Keratinocyte (primary cell): ENCODE results near the gene FOXJ1. TPM values are rescaled to one million over a fixed set of nuclear protein-coding genes. Genes with fewer than 3 reads are reported as not detected.

ENCODE experiments used
- DNase-seq: peaks from one replicate; pipeline ENCODE4 v3.0.0-alpha.2; 2011; ENCODE audit warnings: low read depth, missing footprints, low spot score
- FAIRE-seq: peaks from 2 replicates; lab custom pipeline; 2011; peaks lifted over from hg19 to GRCh38; lab: Jason Lieb, UNC
- H2AFZ ChIP-seq: 2 replicates; pipeline ENCODE4 v1.6.0; 2012; ENCODE audit warnings: low read length, control low read depth, inconsistent platforms; ENCODE audit not compliant: control insufficient read depth
- H3K27ac ChIP-seq: 2 replicates; pipeline ENCODE4 v1.5.1; 2011; ENCODE audit warnings: low read length; ENCODE audit not compliant: control insufficient read depth, insufficient read depth
- H3K27me3 ChIP-seq: 3 replicates; pipeline ENCODE4 v1.6.0; 2011; ENCODE audit warnings: low read length; ENCODE audit not compliant: control insufficient read depth, insufficient read depth; ENCODE audit errors: extremely low read depth
- H3K36me3 ChIP-seq, 2 experiments: 2 replicates in 1 of 2; 3 replicates in 1 of 2; pipeline ENCODE4 v1.5.1; 2011; ENCODE audit warnings: low read length in 2 of 2, mild to moderate bottlenecking in 1 of 2; ENCODE audit not compliant: control insufficient read depth in 2 of 2, insufficient read depth in 2 of 2; ENCODE audit errors: extremely low read depth in 1 of 2
- H3K4me1 ChIP-seq: 3 replicates; pipeline ENCODE4 v1.5.1; 2011; ENCODE audit warnings: low read length; ENCODE audit not compliant: control insufficient read depth, insufficient read depth; ENCODE audit errors: extremely low read depth
- H3K4me2 ChIP-seq: 3 replicates; pipeline ENCODE4 v1.6.0; 2011; ENCODE audit warnings: low read depth, low read length; ENCODE audit not compliant: control insufficient read depth, insufficient read depth; ENCODE audit errors: extremely low read depth
- H3K4me3 ChIP-seq, 3 experiments: fragments of 200-600 bp in 1 of 3; sonication (generic) in 1 of 3; 2 replicates in 2 of 3; 3 replicates in 1 of 3; pipeline ENCODE4 v1.5.1; 2011 to 2016; ENCODE audit warnings: low read length in 3 of 3, mild to moderate bottlenecking in 3 of 3, control low read depth in 2 of 3, inconsistent platforms in 1 of 3, low read depth in 1 of 3, mixed read lengths in 1 of 3, mixed run types in 1 of 3, moderate library complexity in 1 of 3; ENCODE audit not compliant: control insufficient read depth in 2 of 3, insufficient read depth in 2 of 3; ENCODE audit errors: extremely low read depth in 1 of 3
- H3K79me2 ChIP-seq: 2 replicates; pipeline ENCODE4 v1.6.0; 2012; ENCODE audit warnings: low read length; ENCODE audit not compliant: control insufficient read depth, insufficient read depth
- H3K9ac ChIP-seq: 3 replicates; pipeline ENCODE4 v1.6.0; 2011; ENCODE audit warnings: low read length; ENCODE audit not compliant: control insufficient read depth, insufficient read depth; ENCODE audit errors: extremely low read depth
- H3K9me1 ChIP-seq: 3 replicates; pipeline ENCODE4 v1.6.0; 2011; ENCODE audit warnings: low read length; ENCODE audit not compliant: control insufficient read depth, insufficient read depth; ENCODE audit errors: extremely low read depth
- H3K9me3 ChIP-seq: 2 replicates; pipeline ENCODE4 v1.5.1; 2012; ENCODE audit warnings: low read depth, low read length; ENCODE audit not compliant: control insufficient read depth
- H4K20me1 ChIP-seq: 3 replicates; pipeline ENCODE4 v1.6.0; 2011; ENCODE audit warnings: low read length; ENCODE audit not compliant: control insufficient read depth, insufficient read depth; ENCODE audit errors: extremely low read depth
- CTCF ChIP-seq, 3 experiments: IDR thresholded peaks in 1 of 3; conservative IDR thresholded peaks in 1 of 3; optimal IDR thresholded peaks in 1 of 3; 2 replicates in 2 of 3; 3 replicates in 1 of 3; pipeline versions ENCODE3 to v1.5.1; 2011; ENCODE audit warnings: low read length in 3 of 3, mild to moderate bottlenecking in 3 of 3, moderate library complexity in 2 of 3, control low read depth in 1 of 3, inconsistent platforms in 1 of 3; ENCODE audit not compliant: insufficient read depth in 2 of 3; ENCODE audit errors: extremely low read depth in 1 of 3
- EZH2 ChIP-seq: IDR thresholded peaks from one replicate; pipeline ENCODE4 v1.6.1; 2012; ENCODE audit warnings: inconsistent platforms, mild to moderate bottlenecking, low read length, moderate library complexity
- dilution Hi-C: fragments of 300-500 bp; cut with MboI; formaldehyde crosslinking; loops from one replicate; pipeline ENCODE4 v1.7.0; 2020; ENCODE audit warnings: low sequenced_read_pairs; ENCODE audit not compliant: extremely low pct_ligation_motif_present
- polyA plus RNA-seq, 5 experiments: library from polyadenylated mRNA; depleted of rRNA in 3 of 5; stranded (reverse) in 3 of 5; stranded (forward) in 1 of 5; unstranded in 1 of 5; fragments of >200 nt; gene quantifications; 1 replicate in 1 of 5; 2 replicates in 3 of 5; 3 replicates in 1 of 5; pipeline versions ENCODE4 v1.2.1 to v1.2.3, GENCODE V29; 2011 to 2012; ENCODE audit warnings: missing spikeins in 2 of 5, low read depth in 1 of 5, low replicate concordance in 1 of 5

Gene FOXJ1
- polyA plus RNA-seq, 1 donor (not counting 4 experiments of a cell fraction or from before 2014, with no cell fraction given): 0.03 TPM

DNA sequence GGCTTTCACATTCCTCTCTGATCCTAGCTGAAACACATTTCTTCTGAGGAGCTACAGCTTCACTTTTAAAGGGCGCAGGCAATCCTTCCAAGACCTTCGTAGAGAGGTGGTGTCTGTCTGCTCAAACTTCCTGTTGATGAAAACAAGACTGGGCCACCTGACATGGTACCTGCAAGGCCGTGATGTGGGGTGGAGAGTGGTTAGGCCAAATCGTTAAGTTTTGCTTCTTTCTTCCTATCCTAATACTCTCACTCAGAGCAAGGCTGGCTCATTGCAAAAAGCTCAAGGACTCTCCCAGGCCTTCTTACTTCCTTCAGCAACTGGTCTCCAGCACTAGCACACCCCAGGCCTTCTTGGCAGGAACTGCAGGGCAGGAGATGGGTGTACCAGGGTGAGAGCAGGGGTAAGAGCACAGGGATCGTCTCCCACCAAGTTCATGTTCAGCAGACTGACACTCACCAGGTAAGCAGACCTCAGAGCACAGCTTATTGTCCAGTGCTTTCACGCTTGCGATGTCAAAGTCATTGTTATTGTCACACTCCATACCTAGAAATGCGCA is 10.9 kb upstream of the FOXJ1 start:
- no peak overlapping the region for H3K27ac ChIP-seq
- H2AFZ ChIP-seq: no peak overlapping the region
- dilution Hi-C loops: no loop called here
- H3K4me3 ChIP-seq: no peak overlapping the region
- FAIRE-seq (no peak), DNase-seq (no peak)
- H3K27me3 ChIP-seq: peaks cover 13% of the 10 kb centered on the region
- H3K4me1 ChIP-seq: no peaks in the 10 kb centered on the region
- no peaks in the 10 kb centered on the region for H3K36me3 ChIP-seq
- no peaks in the 10 kb centered on the region for H3K9me1 ChIP-seq
- H4K20me1 ChIP-seq: no peaks in the 10 kb centered on the region
- H3K79me2 ChIP-seq: no peaks in the 10 kb centered on the region
- no peaks in the 10 kb centered on the region for H3K9me3 ChIP-seq
- TF ChIP-seq EZH2 (no peak), CTCF (optimal IDR thresholded peaks at IDR 0.05 in 1 of 3, IDR thresholded peaks at IDR 0.05 in 1 of 3, conservative IDR thresholded peaks at IDR 0.05 in 1 of 3; ENCODE audit: extremely low read depth in 1 of 3, insufficient read depth in 2 of 3, low read length in 3 of 3) (no peak)
- H3K4me2 ChIP-seq: no peak overlapping the region
- H3K9ac ChIP-seq: no peak overlapping the region

- no peak overlapping the region for H2AFZ ChIP-seq
- no peak overlapping the region for H3K27ac ChIP-seq
- H3K4me1 ChIP-seq: no peaks in the 10 kb centered on the region
- H3K79me2 ChIP-seq: no peaks in the 10 kb centered on the region
- no peak overlapping the region for H3K4me3 ChIP-seq
- no peak overlapping the region for H3K9ac ChIP-seq
- TF ChIP-seq EZH2 (no peak), CTCF (optimal IDR thresholded peaks at IDR 0.05 in 1 of 3, IDR thresholded peaks at IDR 0.05 in 1 of 3, conservative IDR thresholded peaks at IDR 0.05 in 1 of 3; ENCODE audit: extremely low read depth in 1 of 3, insufficient read depth in 2 of 3, low read length in 3 of 3) (no peak)
- no peaks in the 10 kb centered on the region for H3K9me1 ChIP-seq
- no peaks in the 10 kb centered on the region for H3K36me3 ChIP-seq
- H3K4me2 ChIP-seq: no peak overlapping the region
- DNase-seq: no peak
- dilution Hi-C loops: no loop called here
- peaks cover 13% of the 10 kb centered on the region for H3K27me3 ChIP-seq
- H4K20me1 ChIP-seq: no peaks in the 10 kb centered on the region
- no peaks in the 10 kb centered on the region for H3K9me3 ChIP-seq
- no peak for FAIRE-seq
These were observed 9.9 kb upstream of the FOXJ1 start for GRCh38 chr17:76150712-76151622.
